SK-N-SH (cell line): Measurements from ENCODE around the gene MZF1.

Experiments used
- EP300 ChIP-seq, 2 experiments: IDR thresholded peaks; 2 replicates each; pipeline versions ENCODE4 v1.4.0 to v1.6.1; 2012; ENCODE audit warnings: borderline replicate concordance in 1 of 2, low read depth in 1 of 2, low read length in 1 of 2
- GATA2 ChIP-seq: sonication (generic); formaldehyde crosslinking; IDR thresholded peaks from 2 replicates; pipeline ENCODE4 v1.5.0; 2020; ENCODE audit warnings: mild to moderate bottlenecking, missing genetic modification reagents
- RAD21 ChIP-seq: IDR thresholded peaks from 2 replicates; pipeline ENCODE4 v1.6.1; 2012; ENCODE audit warnings: mild to moderate bottlenecking, low read length
- SMC3 ChIP-seq: IDR thresholded peaks from 2 replicates; pipeline ENCODE4 v1.6.1; 2012; ENCODE audit warnings: low read depth, low read length, improper control_type of control experiment
- TF ChIP-seq, protein P1 (sequence below): fragments of 200-600 bp; sonication (generic); IDR thresholded peaks from 2 replicates; pipeline ENCODE4 v1.6.1; 2017; ENCODE audit warnings: antibody characterized with exemption, mild to moderate bottlenecking, moderate library complexity

DNA sequence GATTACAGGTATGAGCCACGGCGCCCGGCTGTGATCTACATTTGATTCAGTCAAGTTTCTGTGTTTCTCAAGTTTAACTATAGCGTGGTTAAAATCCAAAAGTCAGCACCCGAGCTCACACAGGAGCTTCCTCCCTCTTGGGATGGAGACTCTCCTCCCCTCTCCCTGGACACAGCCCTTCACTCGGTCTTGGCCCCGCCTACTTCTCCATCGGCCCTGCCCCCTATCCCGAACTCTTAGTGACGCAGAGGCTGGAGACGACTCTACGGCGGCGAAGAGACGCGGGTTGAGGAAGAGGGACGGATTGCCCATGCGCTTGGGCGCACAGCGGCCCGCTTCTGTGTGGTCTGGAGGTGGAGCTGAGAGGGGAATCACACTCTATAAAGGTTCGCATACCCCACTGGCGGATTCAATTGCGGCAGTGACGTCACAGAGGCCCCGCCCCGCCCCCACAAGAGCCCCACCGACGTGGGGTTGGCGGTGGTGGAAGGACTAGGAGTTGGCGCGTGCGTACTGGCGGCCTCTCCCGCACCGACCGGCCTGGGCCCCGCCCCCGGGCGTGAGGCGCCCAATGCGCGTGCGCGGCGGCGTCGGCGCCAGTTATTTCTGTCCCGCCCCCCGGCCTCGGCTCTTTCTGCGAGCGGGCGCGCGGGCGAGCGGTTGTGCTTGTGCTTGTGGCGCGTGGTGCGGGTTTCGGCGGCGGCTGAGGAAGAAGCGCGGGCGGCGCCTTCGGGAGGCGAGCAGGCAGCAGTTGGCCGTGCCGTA, 29.1 kb downstream of the MZF1 start, which contains the start of gene TRIM28:
- TF ChIP-seq, protein P1, sequence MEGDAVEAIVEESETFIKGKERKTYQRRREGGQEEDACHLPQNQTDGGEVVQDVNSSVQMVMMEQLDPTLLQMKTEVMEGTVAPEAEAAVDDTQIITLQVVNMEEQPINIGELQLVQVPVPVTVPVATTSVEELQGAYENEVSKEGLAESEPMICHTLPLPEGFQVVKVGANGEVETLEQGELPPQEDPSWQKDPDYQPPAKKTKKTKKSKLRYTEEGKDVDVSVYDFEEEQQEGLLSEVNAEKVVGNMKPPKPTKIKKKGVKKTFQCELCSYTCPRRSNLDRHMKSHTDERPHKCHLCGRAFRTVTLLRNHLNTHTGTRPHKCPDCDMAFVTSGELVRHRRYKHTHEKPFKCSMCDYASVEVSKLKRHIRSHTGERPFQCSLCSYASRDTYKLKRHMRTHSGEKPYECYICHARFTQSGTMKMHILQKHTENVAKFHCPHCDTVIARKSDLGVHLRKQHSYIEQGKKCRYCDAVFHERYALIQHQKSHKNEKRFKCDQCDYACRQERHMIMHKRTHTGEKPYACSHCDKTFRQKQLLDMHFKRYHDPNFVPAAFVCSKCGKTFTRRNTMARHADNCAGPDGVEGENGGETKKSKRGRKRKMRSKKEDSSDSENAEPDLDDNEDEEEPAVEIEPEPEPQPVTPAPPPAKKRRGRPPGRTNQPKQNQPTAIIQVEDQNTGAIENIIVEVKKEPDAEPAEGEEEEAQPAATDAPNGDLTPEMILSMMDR, result no peak
- TF ChIP-seq EP300 (IDR thresholded peaks at IDR 0.05; ENCODE audit: borderline replicate concordance in 1 of 2, low read depth in 1 of 2, low read length in 1 of 2), result no peak
- TF ChIP-seq SMC3, result no peak
- TF ChIP-seq RAD21, result 0 out of 2 replicates have a peak, but pooled peaks have one; percentile 6
- no peak for TF ChIP-seq GATA2 (CRISPR knock-in tag)
